Activated gamma-delta T cell treated with anti-CD3 and anti-CD28 coated beads, Interleukin-2, amount 50 U/mL, for 16 hours (primary cell): ENCODE results near the gene CSRP3.

Experiments
- DNase-seq: peaks from one replicate; pipeline ENCODE4 v3.0.0-alpha.2; 2020; ENCODE audit warnings: low read depth

CSRP3 gene

GRCh38 chr11:19225581-19225980, 23.8 kb upstream of the CSRP3 start:
- no peak for DNase-seq

GRCh38 chr11:19225123-19225522, 23.3 kb upstream of the CSRP3 start:
- DNase-seq = no peak

- DNase-seq = no peak
These were observed 19.3 kb upstream of the CSRP3 start for GRCh38 chr11:19220903-19221724.

GRCh38 chr11:19218786-19219460, 17.1 kb upstream of the CSRP3 start:
- no peak for DNase-seq

GRCh38 chr11:19218216-19218615, 16.4 kb upstream of the CSRP3 start:
- no peak for DNase-seq

GRCh38 chr11:19216709-19217374, 15.1 kb upstream of the CSRP3 start:
- DNase-seq = no peak

- DNase-seq = no peak
These were observed 14.2 kb upstream of the CSRP3 start for GRCh38 chr11:19216021-19216420.

- no peak for DNase-seq
These were observed 8.0 kb upstream of the CSRP3 start for GRCh38 chr11:19209617-19210370.

- no peak for DNase-seq
These were observed 7.3 kb upstream of the CSRP3 start for GRCh38 chr11:19208959-19209546.

GRCh38 chr11:19208181-19208580, 6.4 kb upstream of the CSRP3 start:
- no peak for DNase-seq

- DNase-seq = no peak
These were observed 3.1 kb upstream of the CSRP3 start for GRCh38 chr11:19204836-19205235.

GRCh38 chr11:19200410-19201201, 1.2 kb downstream of the CSRP3 start:
- DNase-seq = no peak

- DNase-seq = no peak
These were observed 2.0 kb downstream of the CSRP3 start for GRCh38 chr11:19199771-19200170.

- no peak for DNase-seq
These were observed 2.7 kb downstream of the CSRP3 start for GRCh38 chr11:19199048-19199447.

GRCh38 chr11:19196432-19196831, 5.4 kb downstream of the CSRP3 start:
- no peak for DNase-seq

- DNase-seq = no peak
These were observed 7.0 kb downstream of the CSRP3 start for GRCh38 chr11:19194620-19195308.

GRCh38 chr11:19193916-19194315, 7.9 kb downstream of the CSRP3 start:
- DNase-seq = no peak

GRCh38 chr11:19191530-19192169, 10.1 kb downstream of the CSRP3 start:
- DNase-seq = no peak

GRCh38 chr11:19187833-19188258, 13.9 kb downstream of the CSRP3 start:
- no peak for DNase-seq
